ENCODE measurements around the gene ACAP2. TPM values are rescaled to one million over a fixed set of nuclear protein-coding genes. Genes with fewer than 3 reads are reported as not detected.

The ACAP2 gene
- total RNA-seq, 4 donors from 2014 or later, result 31.8 to 85.8 (median 43.9) TPM

DNA sequence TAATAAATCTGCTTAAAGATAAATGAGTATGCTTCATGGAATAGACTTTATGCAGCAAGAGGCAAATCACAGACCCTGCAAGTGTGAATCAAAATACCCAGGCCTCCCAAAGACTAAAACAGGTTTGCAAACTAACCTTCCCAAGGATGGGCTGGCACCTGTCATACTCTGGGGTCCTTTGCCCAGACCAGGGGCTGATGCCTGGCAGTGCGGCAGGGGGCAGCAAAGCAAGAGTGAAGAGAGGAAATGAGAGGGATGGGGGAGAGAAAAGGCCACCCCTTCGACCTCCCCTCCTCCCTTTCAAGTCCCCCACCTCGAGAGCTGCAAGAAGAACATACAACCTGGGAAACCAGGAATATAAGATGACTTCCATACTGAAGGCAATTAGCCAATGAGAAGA, 203.7 kb downstream of the ACAP2 start:
- intact Hi-C loops (cut with DNase I), result no loop called here
- WGBS, result 75% methylated on average over 3 of the region's 3 CpGs
- Histone ChIP-seq H3K36me3 (no peaks in the 10 kb centered on the region), H3K4me3 (no peak overlapping the region), H3K9me3 (peaks cover 0 to 4% (median 0%) of the 10 kb centered on the region in 4 donors), H3K27me3 (no peaks in the 10 kb centered on the region), H3K4me1 (peaks cover 20 to 40% (median 35%) of the 10 kb centered on the region in 4 donors), H3K27ac (replicated peaks in 1 of 4) (peak overlapping the region; percentile 65 to 82 (median 74))
- TF ChIP-seq EP300 (IDR thresholded peaks at IDR 0.05) (no peak), POLR2AphosphoS5 (IDR thresholded peaks at IDR 0.05) (no peak), POLR2A (IDR thresholded peaks at IDR 0.05; ENCODE audit: low read depth) (no peak)
- TF ChIP-seq, protein P1, sequence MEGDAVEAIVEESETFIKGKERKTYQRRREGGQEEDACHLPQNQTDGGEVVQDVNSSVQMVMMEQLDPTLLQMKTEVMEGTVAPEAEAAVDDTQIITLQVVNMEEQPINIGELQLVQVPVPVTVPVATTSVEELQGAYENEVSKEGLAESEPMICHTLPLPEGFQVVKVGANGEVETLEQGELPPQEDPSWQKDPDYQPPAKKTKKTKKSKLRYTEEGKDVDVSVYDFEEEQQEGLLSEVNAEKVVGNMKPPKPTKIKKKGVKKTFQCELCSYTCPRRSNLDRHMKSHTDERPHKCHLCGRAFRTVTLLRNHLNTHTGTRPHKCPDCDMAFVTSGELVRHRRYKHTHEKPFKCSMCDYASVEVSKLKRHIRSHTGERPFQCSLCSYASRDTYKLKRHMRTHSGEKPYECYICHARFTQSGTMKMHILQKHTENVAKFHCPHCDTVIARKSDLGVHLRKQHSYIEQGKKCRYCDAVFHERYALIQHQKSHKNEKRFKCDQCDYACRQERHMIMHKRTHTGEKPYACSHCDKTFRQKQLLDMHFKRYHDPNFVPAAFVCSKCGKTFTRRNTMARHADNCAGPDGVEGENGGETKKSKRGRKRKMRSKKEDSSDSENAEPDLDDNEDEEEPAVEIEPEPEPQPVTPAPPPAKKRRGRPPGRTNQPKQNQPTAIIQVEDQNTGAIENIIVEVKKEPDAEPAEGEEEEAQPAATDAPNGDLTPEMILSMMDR (IDR thresholded peaks at IDR 0.05), result no peak
- DNase-seq (ENCODE audit: extremely low spot score), result peak; percentile 53

DNA sequence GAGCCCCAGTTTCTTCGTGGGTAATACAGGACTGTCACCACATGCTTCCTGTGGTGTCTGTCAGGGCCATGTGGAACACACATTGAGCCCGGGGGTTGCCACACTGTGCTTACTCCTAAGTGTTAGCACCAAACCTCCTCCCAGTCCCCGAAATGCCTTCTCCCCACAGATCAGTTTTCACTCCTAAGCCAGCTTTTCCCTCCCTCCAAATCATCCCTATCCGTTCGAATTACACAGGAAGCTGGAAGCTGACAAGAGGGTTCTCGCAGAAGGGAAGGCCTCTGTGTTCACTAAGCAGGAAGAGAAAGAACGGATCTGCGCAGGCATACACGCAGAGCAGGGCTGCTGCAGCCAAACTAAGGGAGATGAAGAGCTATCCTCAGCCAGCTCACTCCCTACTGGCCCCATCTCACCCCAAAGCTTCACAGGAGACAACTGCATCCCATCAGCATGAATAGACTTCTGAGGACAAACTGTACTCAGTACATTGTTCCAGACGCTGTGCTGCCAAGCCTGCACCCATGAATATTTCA, 204.2 kb downstream of the ACAP2 start:
- intact Hi-C loops (cut with DNase I), result no loop called here
- Histone ChIP-seq H3K27ac (replicated peaks in 1 of 4) (peak overlapping the region; percentile 65 to 82 (median 74)), H3K9me3 (peaks cover 0 to 4% (median 0%) of the 10 kb centered on the region in 4 donors), H3K4me1 (peaks cover 20 to 40% (median 35%) of the 10 kb centered on the region in 4 donors), H3K4me3 (no peak overlapping the region), H3K27me3 (no peaks in the 10 kb centered on the region), H3K36me3 (no peaks in the 10 kb centered on the region)
- DNase-seq (ENCODE audit: extremely low spot score), result peak; percentile 93
- TF ChIP-seq POLR2AphosphoS5 (IDR thresholded peaks at IDR 0.05) (peak; percentile 82), EP300 (IDR thresholded peaks at IDR 0.05) (peak; percentile 17), POLR2A (IDR thresholded peaks at IDR 0.05; ENCODE audit: low read depth) (no peak)
- TF ChIP-seq, protein P1 (IDR thresholded peaks at IDR 0.05), result no peak
- WGBS, result 57% methylated on average over 10 of the region's 10 CpGs

DNA sequence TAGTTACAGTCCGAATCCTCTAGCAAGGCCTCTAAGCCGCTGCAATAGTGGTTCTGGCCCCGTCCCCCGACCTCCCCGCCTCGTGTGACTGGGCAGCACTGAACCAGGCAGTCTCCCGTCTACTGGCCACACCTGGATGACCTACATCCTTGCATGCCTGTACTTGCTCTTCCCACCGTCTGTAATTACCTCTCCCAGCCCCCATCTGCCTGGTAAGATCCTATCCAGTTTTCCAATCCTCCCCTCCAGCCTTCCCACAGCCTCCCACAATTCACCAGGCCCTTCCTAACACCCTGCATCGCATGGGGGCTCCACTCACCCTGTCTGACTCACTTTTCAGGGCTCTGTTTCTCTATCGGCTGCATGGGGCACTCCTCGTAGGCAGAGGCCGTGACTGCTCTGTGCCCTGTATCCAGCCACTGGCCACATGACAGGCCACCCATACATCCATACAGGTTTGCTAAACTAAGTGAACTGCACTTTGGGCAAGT, 204.7 kb downstream of the ACAP2 start:
- 90% methylated on average over 12 of the region's 12 CpGs for WGBS
- Histone ChIP-seq H3K9me3 (peaks cover 0 to 4% (median 0%) of the 10 kb centered on the region in 4 donors), H3K27ac (replicated peaks in 1 of 4) (peak overlapping the region; percentile 65 to 82 (median 74)), H3K27me3 (no peaks in the 10 kb centered on the region), H3K4me1 (peaks cover 20 to 40% (median 35%) of the 10 kb centered on the region in 4 donors), H3K4me3 (no peak overlapping the region), H3K36me3 (no peaks in the 10 kb centered on the region)
- peak; percentile 50 for DNase-seq (ENCODE audit: extremely low spot score)
- intact Hi-C loops (cut with DNase I), result no loop called here
- TF ChIP-seq EP300 (IDR thresholded peaks at IDR 0.05), result no peak

DNA sequence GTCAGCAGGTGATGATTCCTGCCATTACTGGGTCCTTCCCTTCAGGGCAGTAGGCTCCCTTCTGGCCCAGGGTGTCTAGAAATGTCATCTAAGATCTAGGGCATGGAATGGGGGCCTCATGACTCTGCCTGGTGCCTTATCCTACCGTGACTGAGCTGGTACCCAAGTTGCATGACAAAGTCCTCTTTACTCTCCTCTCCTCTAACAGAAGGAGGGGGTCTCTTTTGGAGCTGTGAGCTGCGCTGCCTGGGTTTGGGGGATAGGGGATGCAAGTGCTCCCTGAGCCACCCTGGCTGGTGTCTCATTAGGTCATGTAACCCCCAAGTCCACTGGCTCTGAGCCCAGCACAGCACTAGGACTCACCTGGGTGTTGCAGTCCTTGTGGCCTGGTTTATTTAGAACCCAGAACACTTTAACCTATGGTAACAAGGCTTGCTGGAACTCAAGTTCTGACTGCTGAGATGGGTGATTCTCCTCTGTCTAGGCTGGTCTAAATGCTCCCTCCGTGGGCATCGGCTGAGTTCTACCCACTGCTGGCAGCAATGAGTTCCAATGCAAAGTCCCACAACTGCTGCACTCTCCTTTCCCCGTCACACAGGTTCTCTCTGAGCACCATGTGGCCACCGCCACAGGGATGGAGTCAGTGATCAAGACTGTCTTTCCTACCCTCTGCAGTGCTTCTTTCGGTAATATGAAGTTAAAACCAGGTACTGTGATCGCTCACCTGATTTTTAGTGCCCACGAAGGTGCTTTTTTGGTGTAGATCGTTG, 205.8 kb downstream of the ACAP2 start:
- TF ChIP-seq, protein P1 (IDR thresholded peaks at IDR 0.05), result no peak
- TF ChIP-seq POLR2AphosphoS5 (IDR thresholded peaks at IDR 0.05) (no peak), POLR2A (IDR thresholded peaks at IDR 0.05; ENCODE audit: low read depth) (no peak), EP300 (IDR thresholded peaks at IDR 0.05) (no peak)
- peak overlapping the region in 1 of 4 donors; percentile 82 for H3K27ac ChIP-seq (replicated peaks in 1 of 4)
- H3K27me3 ChIP-seq, result no peaks in the 10 kb centered on the region
- 99% methylated on average over 10 of the region's 10 CpGs for WGBS
- H3K4me3 ChIP-seq, result no peak overlapping the region
- intact Hi-C loops (cut with DNase I), result no loop called here
- H3K9me3 ChIP-seq, result peaks cover 0 to 4% (median 0%) of the 10 kb centered on the region in 4 donors
- no peaks in the 10 kb centered on the region for H3K36me3 ChIP-seq
- H3K4me1 ChIP-seq, result peaks cover 20 to 40% (median 35%) of the 10 kb centered on the region in 4 donors
- no peak for DNase-seq (ENCODE audit: extremely low spot score)

DNA sequence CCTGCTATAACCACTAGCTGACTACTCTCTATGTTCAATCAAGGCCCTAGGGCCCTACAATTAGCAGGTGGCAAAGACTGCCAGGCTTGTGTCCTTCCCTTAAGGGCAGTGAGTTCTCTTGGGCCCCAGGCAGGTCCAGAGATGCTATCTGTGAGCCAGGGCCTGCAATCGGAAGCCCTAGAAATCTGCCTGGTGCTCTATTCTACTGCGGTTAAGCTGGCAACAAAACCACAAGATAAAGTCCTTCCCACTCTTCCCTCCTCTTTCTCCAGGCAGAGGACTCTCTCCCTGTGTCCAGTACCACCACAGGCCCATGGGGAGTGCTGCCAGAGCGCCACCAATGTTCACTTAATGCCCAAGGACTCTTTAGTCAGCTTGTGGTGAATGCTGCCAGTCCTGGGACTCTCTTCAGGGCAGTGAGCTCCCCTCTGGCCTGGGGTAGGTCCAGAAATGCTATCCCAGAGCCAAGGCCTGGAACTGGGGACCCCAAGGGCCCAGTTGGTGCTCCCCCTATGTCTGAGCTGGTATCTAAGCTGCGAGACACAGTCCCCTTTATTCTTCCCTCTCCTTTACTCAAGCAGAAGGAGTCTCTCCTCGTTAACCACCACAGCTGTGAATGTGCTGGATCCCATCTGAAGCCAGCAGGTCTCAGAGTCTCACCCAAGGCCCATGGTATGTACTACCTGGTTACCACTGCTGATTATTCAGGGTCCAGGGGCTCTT, 206.6 kb downstream of the ACAP2 start:
- H3K27me3 ChIP-seq, result no peaks in the 10 kb centered on the region
- H3K27ac ChIP-seq (replicated peaks in 1 of 4), result peak overlapping the region in 1 of 4 donors; percentile 2
- H3K4me3 ChIP-seq, result no peak overlapping the region
- H3K9me3 ChIP-seq, result peaks cover 0 to 4% (median 0%) of the 10 kb centered on the region in 4 donors
- DNase-seq (ENCODE audit: extremely low spot score), result peak; percentile 53
- intact Hi-C loops (cut with DNase I), result no loop called here
- TF ChIP-seq POLR2A (IDR thresholded peaks at IDR 0.05; ENCODE audit: low read depth), result no peak
- no peak for TF ChIP-seq POLR2AphosphoS5 (IDR thresholded peaks at IDR 0.05)
- TF ChIP-seq, protein P1 (IDR thresholded peaks at IDR 0.05), result no peak
- TF ChIP-seq EP300 (IDR thresholded peaks at IDR 0.05), result no peak
- H3K4me1 ChIP-seq, result peaks cover 20 to 40% (median 35%) of the 10 kb centered on the region in 4 donors
- H3K36me3 ChIP-seq, result no peaks in the 10 kb centered on the region
- 100% methylated on average over 5 of the region's 5 CpGs for WGBS
